H7 (cell line): ENCODE measurements around the gene KLHL21. TPM values are rescaled to one million over a fixed set of nuclear protein-coding genes. Genes with fewer than 3 reads are reported as not detected.

Experiments used
- DNase-seq: peaks from one replicate; pipeline ENCODE4 v3.0.0; 2012
- H3K27me3 ChIP-seq: 2 replicates; pipeline ENCODE4 v1.6.0; 2011; ENCODE audit warnings: mild to moderate bottlenecking, low read length; ENCODE audit not compliant: control insufficient read depth, insufficient read depth
- H3K36me3 ChIP-seq: replicated peaks from 2 replicates; pipeline ENCODE4 v1.5.1; 2011; ENCODE audit warnings: low read length; ENCODE audit not compliant: control insufficient read depth, insufficient read depth
- H3K4me3 ChIP-seq: 2 replicates; pipeline ENCODE4 v1.5.1; 2011; ENCODE audit warnings: low read depth, mild to moderate bottlenecking, control low read depth, low read length, moderate library complexity; ENCODE audit not compliant: insufficient read depth
- total RNA-seq: library from RNA; depleted of rRNA; stranded (reverse); fragments of >200 nt; shearing (Covaris generic); gene quantifications from 2 replicates; pipeline ENCODE4 v1.2.3, GENCODE V29; 2014

Gene KLHL21
- total RNA-seq, 1 experiment from 2014 or later, result 35.0 TPM

- DNase-seq, result peak; percentile 39
- Histone ChIP-seq H3K27me3 (no peaks in the 10 kb centered on the region), H3K4me3 (no peak overlapping the region), H3K36me3 (peaks cover 7% of the 10 kb centered on the region)
Measured at GRCh38 chr1:6587261-6588005, 15.2 kb downstream of the KLHL21 start.

GRCh38 chr1:6586404-6586816 is 16.3 kb downstream of the KLHL21 start:
- Histone ChIP-seq H3K4me3 (no peak overlapping the region), H3K36me3 (peaks cover 5% of the 10 kb centered on the region), H3K27me3 (no peaks in the 10 kb centered on the region)
- peak; percentile 46 for DNase-seq

- Histone ChIP-seq H3K4me3 (no peak overlapping the region), H3K36me3 (peaks cover 5% of the 10 kb centered on the region), H3K27me3 (no peaks in the 10 kb centered on the region)
- no peak for DNase-seq
Measured at GRCh38 chr1:6585841-6586240, 16.8 kb downstream of the KLHL21 start.

GRCh38 chr1:6585081-6585722 is 17.5 kb downstream of the KLHL21 start:
- peak; percentile 61 for DNase-seq
- Histone ChIP-seq H3K36me3 (peaks cover 5% of the 10 kb centered on the region), H3K4me3 (no peak overlapping the region), H3K27me3 (no peaks in the 10 kb centered on the region)

- H3K4me3 ChIP-seq, result no peak overlapping the region
Measured at GRCh38 chr1:6584126-6585080, 18.3 kb downstream of the KLHL21 start.

GRCh38 chr1:6582370-6582769 is 20.3 kb downstream of the KLHL21 start:
- DNase-seq, result no peak
- no peak overlapping the region for H3K4me3 ChIP-seq

More at GRCh38 chr1:6584126-6585080, 18.3 kb downstream of the KLHL21 start:
- peaks cover 4% of the 10 kb centered on the region for H3K36me3 ChIP-seq
- no peaks in the 10 kb centered on the region for H3K27me3 ChIP-seq
- peak; percentile 69 for DNase-seq

GRCh38 chr1:6581561-6582305 is 20.9 kb downstream of the KLHL21 start:
- no peak overlapping the region for H3K4me3 ChIP-seq
- no peak for DNase-seq
- no peaks in the 10 kb centered on the region; the same call in none of the 2 replicates for H3K36me3 ChIP-seq
- no peaks in the 10 kb centered on the region for H3K27me3 ChIP-seq

More at GRCh38 chr1:6582370-6582769, 20.3 kb downstream of the KLHL21 start:
- Histone ChIP-seq H3K36me3 (no peaks in the 10 kb centered on the region; the same call in none of the 2 replicates), H3K27me3 (no peaks in the 10 kb centered on the region)

- no peaks in the 10 kb centered on the region; the same call in none of the 2 replicates for H3K36me3 ChIP-seq
- peak; percentile 71 for DNase-seq
- H3K4me3 ChIP-seq, result peak overlapping the region; percentile 97
- no peaks in the 10 kb centered on the region for H3K27me3 ChIP-seq
Measured at GRCh38 chr1:6580593-6581409, 21.9 kb downstream of the KLHL21 start.

GRCh38 chr1:6580119-6580592 is 22.5 kb downstream of the KLHL21 start:
- Histone ChIP-seq H3K36me3 (no peaks in the 10 kb centered on the region; the same call in none of the 2 replicates), H3K27me3 (no peaks in the 10 kb centered on the region), H3K4me3 (peak overlapping the region; percentile 97)
- no peak for DNase-seq

- peak; percentile 100 for DNase-seq
- no peaks in the 10 kb centered on the region; the same call in none of the 2 replicates for H3K36me3 ChIP-seq
- no peaks in the 10 kb centered on the region for H3K27me3 ChIP-seq
- peak within 1 kb of the TSS; percentile 97 for H3K4me3 ChIP-seq
Measured at GRCh38 chr1:6579374-6580118, 23.1 kb downstream of the KLHL21 start, which contains the start of gene ZBTB48. Gene ZBTB48 (plus strand): TSS chr1:6579994. CDS start chr1:6580610, 616 bp downstream.

- peak; percentile 60 for DNase-seq
- Histone ChIP-seq H3K36me3 (no peaks in the 10 kb centered on the region; the same call in none of the 2 replicates), H3K4me3 (no peak overlapping the region), H3K27me3 (no peaks in the 10 kb centered on the region)
Measured at GRCh38 chr1:6578624-6579373, 23.9 kb downstream of the KLHL21 start.
